ENCODE data around the gene CHSY3. TPM values are rescaled to one million over a fixed set of nuclear protein-coding genes. Genes with fewer than 3 reads are reported as not detected.

CHSY3 gene
- 10 to 100 TPM; 24.3 to 28.3 TPM for total RNA-seq

- Histone ChIP-seq H3K9me3 (no peaks in the 10 kb centered on the region), H3K4me3 (peak within 1 kb of the TSS; percentile 84), H3K4me1 (ENCODE audit: control insufficient read depth in 1 of 2, low read depth in 2 of 2) (peaks cover 6 to 18% of the 10 kb centered on the region in 2 donors), H3K27ac (peak within 1 kb of the TSS; percentile 77 to 97), H3K36me3 (no peaks in the 10 kb centered on the region), H3K27me3 (replicated peaks; ENCODE audit: insufficient read depth) (no peaks in the 10 kb centered on the region)
- peak; percentile 51 for TF ChIP-seq CTCF (IDR thresholded peaks at IDR 0.05)
- ATAC-seq (ENCODE audit: insufficient number of reproducible peaks, low FRiP score, low read depth) (peak; percentile 90), DNase-seq (ENCODE audit: low spot score) (peak; percentile 67)
Observed at GRCh38 chr5:129904102-129904666, at the start of gene CHSY3. CHSY3 (plus strand) TSS chr5:129904465.

GRCh38 chr5:129856325-129856724, 47.9 kb upstream of the CHSY3 start:
- Histone ChIP-seq H3K4me3 (no peak overlapping the region), H3K36me3 (no peaks in the 10 kb centered on the region), H3K27me3 (replicated peaks; ENCODE audit: insufficient read depth) (no peaks in the 10 kb centered on the region), H3K27ac (no peak overlapping the region), H3K4me1 (ENCODE audit: control insufficient read depth in 1 of 2, low read depth in 2 of 2) (no peaks in the 10 kb centered on the region), H3K9me3 (no peaks in the 10 kb centered on the region)
- no peak for DNase-seq (ENCODE audit: low spot score)
- ATAC-seq (ENCODE audit: insufficient number of reproducible peaks, low FRiP score, low read depth), result no peak
- TF ChIP-seq CTCF (IDR thresholded peaks at IDR 0.05), result no peak

DNA sequence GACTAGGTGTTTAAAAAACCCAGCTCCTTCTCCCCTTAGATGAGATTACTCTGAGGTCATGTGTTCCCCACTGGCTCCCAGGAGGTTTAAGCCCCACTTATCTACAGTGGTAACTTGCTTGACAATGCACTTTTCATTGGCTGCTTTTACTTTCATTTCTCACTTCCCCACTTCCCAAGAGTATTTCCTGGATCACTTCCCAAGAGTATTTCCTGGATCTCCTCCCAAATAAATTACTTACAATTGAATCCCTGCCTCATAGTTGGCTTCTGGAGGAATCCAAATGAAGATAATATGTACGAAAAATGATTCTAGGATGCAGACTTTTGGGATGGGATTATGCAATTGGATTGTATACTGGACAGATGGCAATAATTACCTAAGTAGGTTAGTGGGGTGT, 47.1 kb upstream of the CHSY3 start:
- no peak for TF ChIP-seq CTCF (IDR thresholded peaks at IDR 0.05)
- Histone ChIP-seq H3K4me3 (no peak overlapping the region), H3K27ac (no peak overlapping the region), H3K4me1 (ENCODE audit: control insufficient read depth in 1 of 2, low read depth in 2 of 2) (no peaks in the 10 kb centered on the region), H3K27me3 (replicated peaks; ENCODE audit: insufficient read depth) (no peaks in the 10 kb centered on the region), H3K9me3 (no peaks in the 10 kb centered on the region), H3K36me3 (no peaks in the 10 kb centered on the region)
- DNase-seq (ENCODE audit: low spot score) (no peak), ATAC-seq (ENCODE audit: insufficient number of reproducible peaks, low FRiP score, low read depth) (no peak)

DNA sequence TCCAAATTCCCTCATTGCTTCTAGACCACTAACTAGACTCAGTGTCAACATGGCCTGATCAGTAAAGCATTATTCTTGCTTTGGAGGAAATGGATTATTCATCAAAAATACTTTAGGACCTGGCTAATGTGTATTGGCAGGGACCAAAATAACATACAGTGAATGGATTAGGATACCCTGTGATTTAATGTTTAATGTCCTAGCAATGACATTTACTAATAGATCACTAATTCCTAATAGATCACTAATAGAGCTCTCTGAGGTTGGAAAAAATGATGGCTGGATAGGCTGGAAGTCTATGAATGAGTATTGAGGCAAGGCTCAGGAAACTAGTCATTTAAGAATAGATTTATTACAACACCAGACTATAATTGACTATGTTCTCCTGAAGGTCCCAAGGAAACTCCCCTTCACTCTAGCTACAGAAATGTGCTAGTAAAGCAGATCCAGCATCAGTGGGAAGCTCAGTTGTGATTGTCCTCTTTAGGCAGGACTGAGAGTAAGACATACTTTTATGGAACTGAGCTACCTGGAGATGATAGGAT, 46.1 kb upstream of the CHSY3 start:
- H3K27me3 ChIP-seq (replicated peaks; ENCODE audit: insufficient read depth), result no peaks in the 10 kb centered on the region
- H3K9me3 ChIP-seq, result no peaks in the 10 kb centered on the region
- no peak for DNase-seq (ENCODE audit: low spot score)
- no peak overlapping the region for H3K4me3 ChIP-seq
- H3K4me1 ChIP-seq (ENCODE audit: control insufficient read depth in 1 of 2, low read depth in 2 of 2), result no peaks in the 10 kb centered on the region
- H3K36me3 ChIP-seq, result no peaks in the 10 kb centered on the region
- no peak overlapping the region for H3K27ac ChIP-seq
- no peak for ATAC-seq (ENCODE audit: insufficient number of reproducible peaks, low FRiP score, low read depth)
- TF ChIP-seq CTCF (IDR thresholded peaks at IDR 0.05), result no peak

- Histone ChIP-seq H3K27me3 (replicated peaks; ENCODE audit: insufficient read depth) (peaks cover 5% of the 10 kb centered on the region), H3K27ac (no peak overlapping the region)
- DNase-seq (ENCODE audit: low spot score), result no peak
Observed at GRCh38 chr5:129884322-129884721, 19.9 kb upstream of the CHSY3 start.

More at GRCh38 chr5:129884322-129884721, 19.9 kb upstream of the CHSY3 start:
- Histone ChIP-seq H3K9me3 (no peaks in the 10 kb centered on the region), H3K36me3 (no peaks in the 10 kb centered on the region), H3K4me1 (ENCODE audit: control insufficient read depth in 1 of 2, low read depth in 2 of 2) (no peaks in the 10 kb centered on the region), H3K4me3 (no peak overlapping the region)
- no peak for ATAC-seq (ENCODE audit: insufficient number of reproducible peaks, low FRiP score, low read depth)
- no peak for TF ChIP-seq CTCF (IDR thresholded peaks at IDR 0.05)

Data from thoracic aorta (tissue), 2 donors.